GM12875 (cell line): ENCODE results near the gene DPP10.
"Not testable (repeated sequence)": the region's sequence is repeated elsewhere in the genome, so short reads cannot be mapped to it uniquely, and the experiment has no call there.

Source experiments
- H3K4me3 ChIP-seq: one replicate; pipeline ENCODE4 v1.5.1; 2011; ENCODE audit warnings: low read depth, low read length, control low read depth
- CTCF ChIP-seq: IDR thresholded peaks from 2 replicates; pipeline ENCODE4 v1.5.1; 2011; ENCODE audit warnings: low read depth, mild to moderate bottlenecking, control low read depth, inconsistent platforms, low read length, moderate library complexity, borderline replicate concordance; ENCODE audit not compliant: insufficient read depth

The DPP10 gene

GRCh38 chr2:114960389-114960788, 517.9 kb downstream of the DPP10 start:
- no peak overlapping the region for H3K4me3 ChIP-seq
- TF ChIP-seq CTCF = no peak

GRCh38 chr2:114962532-114962931, 520.1 kb downstream of the DPP10 start:
- no peak for TF ChIP-seq CTCF
- no peak overlapping the region for H3K4me3 ChIP-seq

DNA sequence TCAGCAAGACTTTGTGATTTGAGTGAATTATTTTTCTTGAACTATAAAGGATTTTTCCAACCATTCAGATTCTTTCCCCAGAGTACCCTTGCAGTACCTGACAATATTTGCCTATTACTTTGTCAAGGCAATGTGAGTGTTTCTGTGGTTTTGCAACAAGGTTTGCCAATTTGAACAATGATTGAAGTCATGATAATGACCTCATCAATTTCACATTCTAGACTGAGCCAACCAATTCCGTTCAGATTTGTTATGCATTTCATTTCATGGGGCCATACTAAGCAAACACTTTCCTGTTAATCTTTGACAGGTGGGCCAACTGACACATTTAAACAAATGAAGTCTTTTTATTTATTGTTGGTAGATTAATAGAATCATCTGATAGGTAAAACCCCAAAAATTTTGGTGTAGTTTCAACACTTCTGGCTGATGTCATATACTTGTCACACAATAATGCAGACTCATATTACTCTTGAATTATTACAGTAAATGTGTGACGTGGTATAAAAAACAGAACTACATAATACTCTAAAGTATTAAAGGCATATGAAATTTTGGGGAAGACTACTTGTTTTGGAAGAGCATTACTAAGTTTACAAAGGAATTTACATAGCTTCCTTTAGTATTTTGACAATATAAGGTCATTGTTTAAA, 526.4 kb downstream of the DPP10 start:
- no peak for TF ChIP-seq CTCF
- H3K4me3 ChIP-seq = no peak overlapping the region

- not testable (repeated sequence) for H3K4me3 ChIP-seq
Observed at GRCh38 chr2:115004321-115004720, 561.9 kb downstream of the DPP10 start.

DNA sequence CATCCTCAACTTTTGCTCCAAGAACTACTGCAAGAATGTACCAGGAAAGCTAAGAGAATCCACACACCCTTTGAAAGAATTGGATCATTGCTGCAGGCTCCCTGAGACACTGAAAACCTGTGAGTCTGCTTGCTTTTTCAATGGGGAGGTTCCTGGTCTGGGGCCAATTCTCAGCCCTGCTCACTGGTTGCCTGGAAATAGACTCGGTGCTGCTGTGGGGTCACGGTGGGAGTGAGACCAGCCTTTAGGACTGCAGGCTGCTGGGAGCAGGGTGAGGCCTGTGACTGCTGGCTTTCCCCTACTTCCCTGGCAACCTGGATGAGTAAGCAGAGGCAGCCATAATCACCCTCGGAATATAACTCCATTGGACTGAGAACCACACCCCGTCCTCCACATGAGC, 569.3 kb downstream of the DPP10 start:
- no peak overlapping the region for H3K4me3 ChIP-seq
- TF ChIP-seq CTCF = no peak

GRCh38 chr2:115022013-115022412, 579.6 kb downstream of the DPP10 start:
- H3K4me3 ChIP-seq = not testable (repeated sequence)

DNA sequence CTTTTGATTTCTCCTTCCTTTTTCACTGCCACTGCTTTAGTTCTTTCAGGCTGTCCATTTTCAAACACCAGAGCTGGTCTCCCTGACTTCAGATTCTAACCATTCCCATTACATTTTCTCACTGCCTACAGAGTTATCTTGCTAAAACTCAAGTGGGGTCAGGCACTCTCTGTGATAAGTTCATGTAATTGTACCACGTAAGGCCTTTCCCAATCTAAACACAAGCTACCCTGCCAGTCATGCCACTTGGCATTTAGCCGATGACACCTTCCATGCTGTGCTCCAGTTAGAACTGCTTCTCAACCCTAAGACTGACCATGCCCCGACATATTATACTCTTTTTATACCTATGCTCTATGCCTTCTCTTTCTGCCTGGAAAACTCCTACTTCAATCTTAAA, 592.4 kb downstream of the DPP10 start:
- no peak for TF ChIP-seq CTCF
- no peak overlapping the region for H3K4me3 ChIP-seq

- TF ChIP-seq CTCF = no peak
- no peak overlapping the region for H3K4me3 ChIP-seq
Observed at GRCh38 chr2:115036818-115037217, 594.4 kb downstream of the DPP10 start.
